Cardiac muscle cell (in vitro differentiated cells and primary cell): ENCODE measurements around the gene BFAR. TPM values are rescaled to one million over a fixed set of nuclear protein-coding genes. Genes with fewer than 3 reads are reported as not detected.

Experiments used
- DNase-seq, 2 donors: peaks; one replicate each; pipeline versions ENCODE4 v3.0.0 to v3.0.0-alpha.2; 2010 to 2017; ENCODE audit warnings: low read depth in 1 of 2, low spot score in 1 of 2
- H3K27ac ChIP-seq: fragments of 200-600 bp; sonication (generic); 2 replicates; pipeline ENCODE4 v1.5.1; 2016
- H3K27me3 ChIP-seq: fragments of 200-600 bp; sonication (generic); 2 replicates; pipeline ENCODE4 v1.6.0; 2016; ENCODE audit warnings: control low read depth
- H3K36me3 ChIP-seq: fragments of 200-600 bp; sonication (generic); 2 replicates; pipeline ENCODE4 v1.5.1; 2016; ENCODE audit warnings: control low read depth
- H3K4me1 ChIP-seq: fragments of 200-600 bp; sonication (generic); 2 replicates; pipeline ENCODE4 v1.8.1; 2017; ENCODE audit warnings: low read depth, mild to moderate bottlenecking, mixed run types
- H3K4me3 ChIP-seq: fragments of 200-600 bp; sonication (generic); 2 replicates; pipeline ENCODE4 v1.5.1; 2016; ENCODE audit warnings: mild to moderate bottlenecking
- H3K9me3 ChIP-seq: fragments of 200-600 bp; sonication (generic); 2 replicates; pipeline ENCODE4 v1.5.1; 2017; ENCODE audit warnings: low read depth, mild to moderate bottlenecking, control low read depth
- CTCF ChIP-seq: IDR thresholded peaks from 2 replicates; pipeline ENCODE4 v1.5.1; 2012; ENCODE audit warnings: low read depth, mild to moderate bottlenecking, low read length
- polyA plus RNA-seq: library from polyadenylated mRNA; unstranded; fragments of >200 nt; fragmentation: Nextera tagmentation; extraction: Ambion mirVana; gene quantifications from 2 replicates; pipeline ENCODE4 v1.2.1, GENCODE V29; 2016
- total RNA-seq: library from RNA; depleted of rRNA; stranded (reverse); fragments of >200 nt; gene quantifications from 2 replicates; pipeline ENCODE4 v1.2.3, GENCODE V29; 2016

The BFAR gene
- 34.4 and 38.4 TPM in 2 replicates for total RNA-seq
- 34.6 and 37.4 TPM in 2 replicates for polyA plus RNA-seq

- no peaks in the 10 kb centered on the region for H3K36me3 ChIP-seq
- peak within 1 kb of the TSS; percentile 76 for H3K27ac ChIP-seq
Measured at GRCh38 chr16:14632693-14633569, at the start of gene BFAR. Gene BFAR (plus strand): TSS chr16:14632951. CDS start chr16:14644347, 11,396 bp downstream.

GRCh38 chr16:14585287-14585686 lies 47.5 kb upstream of the BFAR start:
- TF ChIP-seq CTCF, result no peak
- Histone ChIP-seq H3K27me3 (no peaks in the 10 kb centered on the region), H3K4me3 (no peak overlapping the region), H3K27ac (no peak overlapping the region), H3K36me3 (peaks cover 37% of the 10 kb centered on the region), H3K4me1 (no peaks in the 10 kb centered on the region), H3K9me3 (no peaks in the 10 kb centered on the region)
- no peak for DNase-seq

More at GRCh38 chr16:14632693-14633569, at the start of gene BFAR:
- H3K4me1 ChIP-seq, result peaks cover 5% of the 10 kb centered on the region
- no peak for TF ChIP-seq CTCF
- H3K27me3 ChIP-seq, result no peaks in the 10 kb centered on the region
- peak; percentile 98 to 99 for DNase-seq
- H3K4me3 ChIP-seq, result peak within 1 kb of the TSS; percentile 78
- no peaks in the 10 kb centered on the region for H3K9me3 ChIP-seq

GRCh38 chr16:14586637-14587305 lies 46.0 kb upstream of the BFAR start:
- no peak for DNase-seq
- H3K9me3 ChIP-seq, result no peaks in the 10 kb centered on the region
- H3K27ac ChIP-seq, result no peak overlapping the region
- no peak overlapping the region for H3K4me3 ChIP-seq
- no peaks in the 10 kb centered on the region for H3K4me1 ChIP-seq
- H3K36me3 ChIP-seq, result peaks cover 30% of the 10 kb centered on the region
- H3K27me3 ChIP-seq, result no peaks in the 10 kb centered on the region
- TF ChIP-seq CTCF, result no peak

GRCh38 chr16:14600164-14600563 lies 32.6 kb upstream of the BFAR start:
- peak; percentile 46 for TF ChIP-seq CTCF
- Histone ChIP-seq H3K4me1 (no peaks in the 10 kb centered on the region), H3K4me3 (no peak overlapping the region), H3K36me3 (peaks cover 33% of the 10 kb centered on the region), H3K27ac (no peak overlapping the region), H3K9me3 (no peaks in the 10 kb centered on the region), H3K27me3 (no peaks in the 10 kb centered on the region)
- peak; percentile 16 to 51 for DNase-seq

- TF ChIP-seq CTCF, result no peak
- Histone ChIP-seq H3K27ac (no peak overlapping the region), H3K4me3 (no peak overlapping the region), H3K4me1 (no peaks in the 10 kb centered on the region), H3K36me3 (peaks cover 40% of the 10 kb centered on the region), H3K9me3 (no peaks in the 10 kb centered on the region), H3K27me3 (no peaks in the 10 kb centered on the region)
- no peak for DNase-seq
Measured at GRCh38 chr16:14602443-14602963, 30.2 kb upstream of the BFAR start.
